Astrocyte of the cerebellum (primary cell): ENCODE data around the gene FCN1.

Experiments
- DNase-seq: peaks from one replicate; pipeline ENCODE4 v3.0.0-alpha.2; 2011; ENCODE audit warnings: low read depth
- H3K4me3 ChIP-seq: 2 replicates; pipeline ENCODE4 v1.5.1; 2011; ENCODE audit warnings: mild to moderate bottlenecking, low read depth, low read length, moderate library complexity
- in situ Hi-C: cut with HindIII; loops from 2 replicates; pipeline ENCODE4 v1.10.0; 2017; ENCODE audit warnings: low sequenced_read_pairs
- TF ChIP-seq, protein P1 (sequence below): IDR thresholded peaks from 2 replicates; pipeline ENCODE4 v1.5.1; 2012; ENCODE audit warnings: low read length, low read depth, moderate library complexity, mild to moderate bottlenecking; ENCODE audit errors: missing control alignments

FCN1 gene

DNA sequence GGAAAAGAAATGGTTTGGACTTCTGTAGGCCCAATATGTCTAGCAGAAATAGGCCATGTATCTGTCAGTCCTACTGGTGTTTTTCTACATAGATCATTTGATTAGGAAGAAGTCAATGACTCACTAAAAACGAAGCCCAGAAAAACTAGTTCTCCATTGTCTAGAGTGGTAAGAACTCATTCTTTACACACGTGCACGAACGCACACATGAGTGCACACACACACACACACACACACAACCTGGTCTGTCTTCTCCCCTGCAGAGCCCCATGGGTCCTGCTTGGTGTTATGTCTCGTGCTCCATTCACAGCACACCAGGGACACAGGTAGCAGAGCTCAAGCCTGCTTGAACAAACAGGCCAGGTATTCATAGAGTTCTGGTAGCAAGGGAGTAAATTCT lies 14.9 kb upstream of the FCN1 start:
- in situ Hi-C loops = no loop called here
- no peak for DNase-seq
- H3K4me3 ChIP-seq = no peak overlapping the region
- TF ChIP-seq, protein P1, sequence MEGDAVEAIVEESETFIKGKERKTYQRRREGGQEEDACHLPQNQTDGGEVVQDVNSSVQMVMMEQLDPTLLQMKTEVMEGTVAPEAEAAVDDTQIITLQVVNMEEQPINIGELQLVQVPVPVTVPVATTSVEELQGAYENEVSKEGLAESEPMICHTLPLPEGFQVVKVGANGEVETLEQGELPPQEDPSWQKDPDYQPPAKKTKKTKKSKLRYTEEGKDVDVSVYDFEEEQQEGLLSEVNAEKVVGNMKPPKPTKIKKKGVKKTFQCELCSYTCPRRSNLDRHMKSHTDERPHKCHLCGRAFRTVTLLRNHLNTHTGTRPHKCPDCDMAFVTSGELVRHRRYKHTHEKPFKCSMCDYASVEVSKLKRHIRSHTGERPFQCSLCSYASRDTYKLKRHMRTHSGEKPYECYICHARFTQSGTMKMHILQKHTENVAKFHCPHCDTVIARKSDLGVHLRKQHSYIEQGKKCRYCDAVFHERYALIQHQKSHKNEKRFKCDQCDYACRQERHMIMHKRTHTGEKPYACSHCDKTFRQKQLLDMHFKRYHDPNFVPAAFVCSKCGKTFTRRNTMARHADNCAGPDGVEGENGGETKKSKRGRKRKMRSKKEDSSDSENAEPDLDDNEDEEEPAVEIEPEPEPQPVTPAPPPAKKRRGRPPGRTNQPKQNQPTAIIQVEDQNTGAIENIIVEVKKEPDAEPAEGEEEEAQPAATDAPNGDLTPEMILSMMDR = no peak

DNA sequence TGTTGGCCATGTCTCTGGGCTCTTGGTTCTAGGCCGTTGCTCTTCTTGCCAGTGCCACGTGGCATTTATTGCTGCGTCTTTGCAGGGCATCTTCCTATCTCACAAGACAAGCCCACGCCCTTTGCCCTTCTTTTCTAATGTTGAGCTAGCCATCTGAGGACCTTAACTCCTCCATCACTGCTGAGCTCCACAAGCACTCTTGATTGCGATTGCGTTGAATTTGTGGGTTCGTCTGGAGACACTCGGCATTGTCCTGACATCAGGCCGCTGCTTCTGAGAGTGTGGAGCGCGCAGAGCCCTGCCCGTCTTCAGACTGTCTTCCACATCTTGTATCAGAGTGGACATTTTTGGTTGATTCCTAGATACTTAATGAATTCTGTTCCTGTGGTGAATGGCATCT lies 14.5 kb upstream of the FCN1 start:
- TF ChIP-seq, protein P1 = no peak
- in situ Hi-C loops = no loop called here
- no peak overlapping the region for H3K4me3 ChIP-seq
- no peak for DNase-seq

DNA sequence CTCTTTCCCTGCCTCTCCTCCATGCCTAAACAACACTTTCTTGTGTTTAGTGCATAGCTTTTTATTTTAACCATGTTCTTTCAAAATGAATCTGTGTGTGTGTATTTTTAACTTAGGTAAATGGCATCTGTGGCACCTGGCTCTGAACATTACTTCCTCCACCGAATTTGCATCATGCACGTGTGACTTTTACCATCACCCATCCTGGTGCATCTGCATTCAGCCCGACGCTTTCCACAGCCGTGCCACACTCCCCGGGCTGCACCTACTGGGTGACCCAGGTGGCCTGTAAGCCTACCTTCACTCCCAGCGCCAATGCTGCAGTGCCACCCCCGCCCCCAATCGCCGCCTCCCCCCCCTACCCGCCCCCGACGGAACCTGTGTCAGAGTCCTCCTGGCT lies 12.7 kb upstream of the FCN1 start:
- no peak for DNase-seq
- in situ Hi-C loops = no loop called here
- TF ChIP-seq, protein P1 = no peak
- H3K4me3 ChIP-seq = no peak overlapping the region

DNA sequence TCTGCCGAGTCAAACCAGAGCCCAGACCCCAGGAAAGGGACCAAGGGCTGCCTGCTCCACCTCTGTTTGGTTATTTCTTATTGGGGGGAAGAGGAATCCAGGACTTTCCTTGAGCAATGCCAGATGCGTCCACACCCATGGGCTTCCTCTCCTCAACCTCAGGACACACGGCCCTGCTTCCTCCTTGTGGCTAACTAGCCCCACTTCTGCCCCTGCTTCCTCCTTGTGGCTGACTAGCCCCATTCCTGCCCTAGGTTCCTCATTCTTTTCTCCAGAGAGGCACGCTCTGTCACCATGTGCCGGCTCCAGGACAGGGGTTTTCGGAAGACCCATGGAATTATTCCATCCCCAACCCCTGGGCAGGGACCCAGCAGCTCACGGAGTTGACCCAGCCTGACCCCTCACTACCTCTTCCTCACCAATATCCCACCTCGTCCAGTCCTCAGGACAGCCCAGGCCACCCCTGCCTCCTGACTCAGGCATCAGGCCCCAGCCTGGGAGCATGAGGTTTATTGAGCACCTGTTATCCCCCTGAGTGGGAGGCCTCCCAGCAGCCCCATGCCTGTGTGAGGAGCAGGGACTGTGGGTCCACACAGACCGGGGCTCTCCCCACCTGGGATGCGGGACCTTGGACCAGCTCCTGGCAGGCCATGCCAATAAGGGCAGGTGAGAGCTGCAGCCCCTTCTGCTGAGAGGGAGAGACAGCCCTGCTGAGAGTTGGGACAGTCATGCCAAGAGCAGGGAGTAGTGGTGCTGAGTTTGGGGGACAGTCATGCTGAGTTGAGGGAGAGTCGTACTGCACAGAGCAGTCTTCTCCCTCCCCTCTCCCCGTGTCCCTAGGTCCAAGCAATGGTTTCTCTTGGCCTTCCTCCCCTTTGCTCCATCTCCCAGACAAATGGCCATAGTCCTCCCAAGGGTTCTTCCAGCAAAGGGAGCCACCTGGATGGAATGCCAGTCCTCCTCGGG lies 11.8 kb upstream of the FCN1 start:
- no peak for DNase-seq
- H3K4me3 ChIP-seq = no peak overlapping the region
- TF ChIP-seq, protein P1 = no peak
- in situ Hi-C loops = no loop called here

DNA sequence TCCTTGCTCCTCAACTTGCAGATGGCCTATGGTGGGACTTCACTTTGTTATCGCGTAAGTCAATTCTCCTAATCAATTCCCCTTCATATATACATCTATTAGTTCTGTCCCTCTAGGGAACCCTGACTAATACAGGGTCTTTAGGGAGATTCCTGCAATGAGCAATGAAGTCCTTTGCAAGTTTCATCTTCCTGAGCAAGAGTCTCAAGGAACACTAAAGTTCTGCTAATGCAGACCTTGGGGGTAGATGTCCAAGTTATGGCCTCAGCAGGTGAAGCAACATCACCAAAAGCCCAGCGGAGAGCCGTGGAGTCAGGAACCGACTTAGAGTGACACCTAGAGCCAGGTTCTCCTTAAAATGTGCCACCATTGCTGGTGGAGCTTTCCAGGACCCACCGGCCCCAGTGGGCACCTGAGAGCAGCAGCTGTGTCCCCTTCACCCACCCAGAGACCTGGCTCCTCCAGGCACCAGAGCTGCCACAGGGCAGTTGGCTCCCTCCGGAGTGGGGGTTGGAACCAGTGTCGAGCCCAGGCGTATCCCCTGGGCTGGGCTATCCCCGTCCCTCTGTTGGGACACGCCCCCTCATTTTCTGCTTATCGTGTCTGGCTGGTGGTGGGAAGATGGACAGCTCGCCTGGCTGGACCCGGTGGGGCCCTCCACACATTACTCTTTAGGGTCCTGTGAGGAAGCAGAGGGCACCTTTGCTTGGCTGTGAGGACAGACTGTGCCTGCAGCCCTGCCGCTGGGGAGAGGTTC lies 10.9 kb upstream of the FCN1 start:
- no peak for DNase-seq
- H3K4me3 ChIP-seq = no peak overlapping the region
- TF ChIP-seq, protein P1 = no peak
- in situ Hi-C loops = no loop called here

DNA sequence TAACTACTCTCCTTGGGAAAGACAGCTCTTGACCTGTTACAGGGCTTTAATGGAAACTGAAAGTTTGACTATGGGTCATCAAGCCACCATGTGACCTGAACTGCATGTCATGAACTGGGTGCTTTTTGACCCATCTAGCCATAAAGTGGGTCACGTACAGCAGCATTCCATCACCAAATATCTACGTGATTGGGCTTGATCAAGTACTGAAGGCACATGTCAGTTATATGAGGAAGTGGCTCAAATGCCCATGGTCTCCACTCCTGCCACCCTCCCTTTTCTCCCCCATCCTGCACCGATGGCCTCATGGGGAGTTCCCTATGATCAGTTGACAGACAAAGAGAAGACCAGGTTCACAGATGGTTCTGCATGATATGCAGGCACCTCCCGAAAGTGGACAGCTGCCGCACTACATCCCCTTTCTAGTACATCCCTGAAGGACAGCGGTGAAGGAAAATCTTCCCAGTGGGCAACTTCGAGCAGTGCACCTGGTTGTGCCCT lies 7.3 kb upstream of the FCN1 start:
- no peak for DNase-seq
- TF ChIP-seq, protein P1 = no peak
- in situ Hi-C loops = no loop called here
- no peak overlapping the region for H3K4me3 ChIP-seq
